GDM1 (cell line): Measurements from ENCODE around the gene ARL11.
A peak's percentile ranks its signal among the peaks of the same experiment; 100 is the strongest.

Experiments
- DNase-seq: peaks from one replicate; lab custom pipeline; 2025; lab: John Stamatoyannopoulos, UW

ARL11 gene

DNA sequence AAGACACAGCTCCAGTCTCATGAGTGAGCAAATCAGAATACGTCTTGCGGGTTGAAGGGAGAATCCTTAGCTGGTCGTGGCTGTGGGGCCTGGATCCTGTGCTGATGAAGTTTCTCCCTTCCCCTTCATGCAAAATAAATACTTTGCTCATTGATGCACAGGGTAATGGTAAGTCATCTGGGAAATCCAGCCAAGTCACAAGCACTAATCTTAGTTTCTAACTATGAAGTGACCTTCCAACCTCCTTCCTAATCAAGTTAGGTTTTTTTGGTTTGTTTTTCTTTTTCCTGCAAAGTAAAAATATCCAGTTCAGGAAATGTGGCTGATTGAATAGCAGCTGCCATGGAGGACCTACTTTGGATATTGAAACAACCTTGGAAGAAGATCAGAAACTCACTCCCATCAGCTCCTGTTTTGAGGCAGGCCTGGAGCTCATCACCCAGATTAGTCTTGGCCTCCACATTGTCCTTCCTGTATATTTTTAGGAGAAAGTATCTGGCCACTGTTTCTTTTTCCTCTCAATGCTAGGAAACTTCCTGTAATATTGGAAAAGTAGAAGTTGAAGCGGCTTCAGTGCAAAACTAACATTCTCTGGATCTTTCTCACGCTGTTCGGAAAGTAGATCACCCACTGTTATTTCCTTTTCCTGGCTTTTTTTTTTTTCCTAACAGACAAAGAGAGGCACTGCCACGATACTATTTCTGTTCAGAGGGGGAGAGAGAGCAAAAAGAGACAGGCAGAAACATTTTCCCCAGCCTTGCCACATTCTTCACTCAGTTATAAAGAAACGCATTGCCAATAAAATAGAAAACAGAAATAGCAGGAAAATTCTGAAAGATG, 12.3 kb upstream of the ARL11 start:
- no peak for DNase-seq

DNA sequence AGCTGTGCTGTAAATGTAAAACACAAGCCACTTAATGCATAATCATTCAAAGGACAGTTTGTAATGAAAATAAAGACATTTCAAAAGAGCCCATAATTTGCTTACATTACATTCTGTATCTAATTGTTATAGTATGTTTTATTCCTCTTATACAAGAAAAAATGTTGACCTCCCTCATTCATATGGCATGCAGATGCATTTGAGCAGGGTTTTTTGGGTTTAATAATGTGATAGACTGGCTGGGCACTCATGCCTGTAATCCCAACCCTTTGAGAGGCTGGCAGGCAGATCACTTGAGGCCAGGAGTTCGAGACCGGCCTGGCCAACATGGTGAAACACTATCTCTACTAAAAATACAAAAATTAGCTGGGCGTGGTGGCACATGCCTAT, 11.6 kb upstream of the ARL11 start:
- no peak for DNase-seq

DNA sequence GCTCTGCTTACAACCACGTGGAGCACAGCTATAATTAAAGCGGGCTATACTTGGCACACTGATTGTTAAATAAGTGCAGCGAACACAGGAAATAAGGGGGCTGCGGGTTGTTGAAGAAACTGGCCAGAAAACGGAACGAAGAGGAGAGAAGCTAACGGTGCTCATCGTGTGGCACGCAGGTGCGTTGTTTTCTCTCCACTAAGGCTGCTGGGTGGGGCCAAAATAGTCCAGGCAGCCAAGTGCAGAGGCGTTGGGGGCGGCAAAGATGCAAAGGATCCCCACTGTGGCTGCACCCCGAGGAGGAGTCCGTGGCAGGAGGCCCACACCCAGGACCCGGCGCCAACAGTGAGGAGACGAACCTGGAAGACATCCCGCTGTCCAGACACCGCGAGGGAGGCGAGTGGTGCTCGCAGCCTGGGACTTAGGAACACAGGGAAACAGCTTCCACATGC, 8.1 kb upstream of the ARL11 start:
- DNase-seq, result no peak

DNA sequence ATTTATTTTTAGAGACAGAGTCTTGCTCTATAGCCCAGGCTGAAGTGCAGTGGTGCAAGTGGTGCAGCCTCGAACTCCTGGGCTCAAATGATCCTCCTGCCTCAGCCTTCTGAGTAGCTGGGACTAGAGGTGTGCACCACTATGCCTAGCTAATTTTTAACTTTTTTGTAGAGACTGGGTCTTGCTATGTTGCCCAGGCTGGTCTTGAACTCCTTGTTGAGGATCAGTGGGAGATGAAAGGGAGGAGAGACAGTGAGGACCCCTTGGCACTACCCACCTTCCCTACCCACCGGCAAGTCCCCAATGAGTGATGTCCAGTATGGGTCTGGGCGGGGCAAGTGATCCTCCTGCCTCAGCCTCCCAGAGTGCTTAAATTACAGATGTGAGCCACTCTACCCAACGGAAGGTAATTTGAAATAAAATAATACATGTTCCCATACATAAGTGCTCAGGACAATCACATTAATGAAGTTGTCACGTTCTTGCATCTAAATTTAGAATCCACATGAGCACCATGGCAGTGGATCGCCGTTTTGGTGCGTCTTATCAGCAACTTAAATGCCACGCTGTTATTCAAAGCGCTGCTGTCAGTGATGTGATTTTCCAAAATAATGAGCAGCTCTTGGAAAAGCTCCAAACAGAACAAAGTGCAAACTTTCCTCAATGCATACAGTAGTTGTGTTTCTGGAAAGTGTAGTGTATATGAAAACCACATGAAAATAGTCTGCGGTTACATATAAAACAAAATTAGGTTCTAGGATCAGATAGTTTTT, 5.9 kb upstream of the ARL11 start:
- no peak for DNase-seq

DNA sequence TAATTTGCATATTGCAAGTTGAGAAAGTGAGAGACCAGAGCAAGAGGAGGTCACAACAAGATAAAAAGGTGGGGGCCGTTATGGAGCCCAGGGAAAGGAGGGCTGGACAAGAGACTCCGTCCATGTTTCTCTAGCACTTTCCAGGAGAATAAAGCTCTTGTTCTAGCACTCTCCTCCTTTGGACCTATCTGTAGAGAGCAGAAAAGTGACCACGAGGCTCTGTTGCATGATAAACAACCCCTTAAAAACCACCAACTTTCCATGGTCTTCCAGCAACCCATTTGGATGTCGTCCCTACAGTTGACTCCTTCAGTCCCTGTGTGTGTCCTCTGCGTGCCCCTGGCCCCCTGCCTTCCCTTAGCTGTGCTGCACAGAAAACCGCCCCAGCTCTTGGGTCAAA, 4.1 kb upstream of the ARL11 start:
- no peak for DNase-seq

DNA sequence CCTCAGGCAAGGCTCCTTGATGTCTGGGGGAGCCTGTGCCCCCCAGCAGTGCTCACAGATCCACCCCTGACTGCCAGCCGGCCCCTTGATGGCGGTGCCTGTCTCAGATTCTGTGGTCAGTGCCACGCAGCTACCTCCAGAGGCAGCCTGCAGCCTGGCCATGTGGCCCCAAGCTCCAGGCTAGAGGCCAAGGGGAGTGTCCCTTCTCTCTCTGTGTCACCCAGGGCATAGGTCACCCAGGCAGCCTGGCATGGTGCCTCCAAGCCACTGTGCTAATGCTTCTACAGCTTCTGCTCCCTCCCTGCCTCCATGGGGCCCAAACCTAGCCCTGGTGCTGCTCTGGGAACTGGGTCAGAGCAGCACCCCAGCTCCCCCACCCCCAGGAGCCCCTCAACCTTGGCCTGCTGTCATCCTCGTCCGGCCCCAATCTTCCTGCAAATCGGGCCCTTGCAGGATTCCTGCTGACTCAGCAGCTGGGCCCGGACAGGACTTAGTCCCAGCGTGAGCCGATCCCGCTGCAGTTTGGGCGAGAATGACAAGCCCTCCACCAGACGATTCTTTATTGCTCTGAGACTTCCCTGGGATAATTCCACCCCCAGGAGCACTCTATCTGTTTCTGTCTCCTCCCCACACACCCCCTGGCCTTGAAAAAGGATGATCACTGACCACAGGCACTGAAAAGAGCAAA, 2.8 kb upstream of the ARL11 start:
- no peak for DNase-seq

DNA sequence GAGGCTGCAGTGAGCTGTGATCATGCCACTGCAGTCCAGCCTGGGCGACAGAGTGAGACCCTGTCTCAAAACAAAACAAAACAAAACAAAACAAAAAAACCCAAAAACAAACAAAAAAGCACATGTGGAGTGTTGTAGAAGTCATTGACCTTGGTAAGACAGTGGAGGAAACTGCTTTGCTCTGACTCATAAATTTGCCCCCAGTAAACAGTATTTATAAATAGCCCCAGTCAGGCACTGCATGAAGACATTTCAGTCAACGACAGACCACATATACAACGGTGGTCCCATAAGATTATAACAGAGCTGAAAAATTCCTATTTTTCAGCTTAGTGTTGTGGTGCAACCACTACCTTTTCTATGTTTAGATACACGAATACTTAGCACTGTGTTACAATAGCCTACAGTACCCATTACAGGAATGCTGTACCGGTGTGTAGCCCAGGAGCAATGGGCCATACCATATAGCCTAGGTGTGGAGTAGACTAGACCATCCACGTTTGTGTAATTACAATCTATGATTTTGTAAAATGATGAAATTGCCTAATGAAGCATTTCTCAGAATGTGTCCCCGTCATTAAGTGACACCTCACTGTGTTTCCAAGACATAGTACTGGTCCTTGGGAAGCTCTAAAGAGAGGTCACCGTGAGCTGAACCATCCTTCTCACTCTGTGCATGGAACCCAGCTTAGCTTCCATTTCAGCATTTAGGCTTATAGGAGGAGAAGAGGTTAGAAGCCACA, 1.1 kb downstream of the ARL11 start:
- no peak for DNase-seq

DNA sequence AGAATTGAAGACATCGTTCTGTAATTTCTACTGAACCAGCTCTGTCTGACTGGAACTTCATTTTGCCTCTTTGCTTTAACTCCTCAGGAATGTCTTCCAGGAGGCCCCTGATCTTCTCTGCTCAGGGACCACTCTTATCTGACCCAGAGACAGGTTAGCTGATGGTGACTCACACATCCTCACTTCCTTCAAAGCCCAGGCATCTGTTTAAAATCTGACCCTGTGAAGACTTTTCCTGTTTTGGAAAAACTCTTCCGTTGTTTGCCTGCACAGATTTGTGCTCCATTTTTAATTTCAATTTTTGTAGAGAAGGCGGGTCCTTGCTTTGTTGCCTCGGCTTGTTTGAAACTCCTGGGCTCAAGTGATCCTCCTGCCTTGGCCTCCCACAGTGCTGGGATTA, 1.6 kb downstream of the ARL11 start:
- DNase-seq, result no peak

DNA sequence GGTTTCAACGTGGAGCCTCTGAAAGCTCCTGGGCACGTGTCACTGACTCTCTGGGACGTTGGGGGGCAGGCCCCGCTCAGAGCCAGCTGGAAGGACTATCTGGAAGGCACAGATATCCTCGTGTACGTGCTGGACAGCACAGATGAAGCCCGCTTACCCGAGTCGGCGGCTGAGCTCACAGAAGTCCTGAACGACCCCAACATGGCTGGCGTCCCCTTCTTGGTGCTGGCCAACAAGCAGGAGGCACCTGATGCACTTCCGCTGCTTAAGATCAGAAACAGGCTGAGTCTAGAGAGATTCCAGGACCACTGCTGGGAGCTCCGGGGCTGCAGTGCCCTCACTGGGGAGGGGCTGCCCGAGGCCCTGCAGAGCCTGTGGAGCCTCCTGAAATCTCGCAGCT, 2.3 kb downstream of the ARL11 start:
- no peak for DNase-seq

DNA sequence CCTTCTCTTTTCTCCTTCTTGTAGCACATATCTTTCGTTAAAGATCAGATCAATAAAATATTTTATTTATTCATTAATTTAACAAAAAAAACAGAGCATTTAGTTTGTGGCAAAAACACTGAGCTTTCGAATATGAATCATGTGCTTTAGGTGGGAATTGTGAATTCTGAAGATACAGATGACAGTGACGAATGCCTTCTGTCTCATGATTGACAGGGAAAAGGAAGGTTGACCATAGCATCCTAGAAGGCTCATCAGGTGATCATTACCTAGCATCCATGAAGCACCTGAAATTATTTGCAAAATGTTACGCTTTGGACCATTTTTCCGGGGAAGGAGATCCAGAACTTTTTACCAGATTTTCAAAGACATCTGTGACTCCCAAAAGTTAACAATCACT, 3.8 kb downstream of the ARL11 start:
- no peak for DNase-seq

DNA sequence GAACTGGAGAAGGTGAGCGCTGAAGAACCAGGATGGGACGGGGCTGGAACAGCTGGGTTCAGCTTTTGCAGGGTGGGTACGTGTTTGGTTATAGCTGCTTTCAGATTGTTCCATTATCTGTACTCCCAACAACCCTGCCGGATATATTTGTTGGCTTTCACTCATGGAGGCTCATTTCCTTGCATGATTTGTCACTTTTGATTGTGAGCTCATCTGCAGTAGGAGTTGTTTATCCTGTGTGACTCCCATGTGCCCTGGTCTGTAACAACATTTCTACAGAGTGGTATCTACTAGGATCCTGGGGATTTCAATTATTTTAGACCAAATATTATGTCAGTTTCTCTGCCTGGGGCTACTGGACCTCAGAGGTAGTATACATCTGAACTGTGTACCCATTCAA, 5.4 kb downstream of the ARL11 start:
- no peak for DNase-seq

DNA sequence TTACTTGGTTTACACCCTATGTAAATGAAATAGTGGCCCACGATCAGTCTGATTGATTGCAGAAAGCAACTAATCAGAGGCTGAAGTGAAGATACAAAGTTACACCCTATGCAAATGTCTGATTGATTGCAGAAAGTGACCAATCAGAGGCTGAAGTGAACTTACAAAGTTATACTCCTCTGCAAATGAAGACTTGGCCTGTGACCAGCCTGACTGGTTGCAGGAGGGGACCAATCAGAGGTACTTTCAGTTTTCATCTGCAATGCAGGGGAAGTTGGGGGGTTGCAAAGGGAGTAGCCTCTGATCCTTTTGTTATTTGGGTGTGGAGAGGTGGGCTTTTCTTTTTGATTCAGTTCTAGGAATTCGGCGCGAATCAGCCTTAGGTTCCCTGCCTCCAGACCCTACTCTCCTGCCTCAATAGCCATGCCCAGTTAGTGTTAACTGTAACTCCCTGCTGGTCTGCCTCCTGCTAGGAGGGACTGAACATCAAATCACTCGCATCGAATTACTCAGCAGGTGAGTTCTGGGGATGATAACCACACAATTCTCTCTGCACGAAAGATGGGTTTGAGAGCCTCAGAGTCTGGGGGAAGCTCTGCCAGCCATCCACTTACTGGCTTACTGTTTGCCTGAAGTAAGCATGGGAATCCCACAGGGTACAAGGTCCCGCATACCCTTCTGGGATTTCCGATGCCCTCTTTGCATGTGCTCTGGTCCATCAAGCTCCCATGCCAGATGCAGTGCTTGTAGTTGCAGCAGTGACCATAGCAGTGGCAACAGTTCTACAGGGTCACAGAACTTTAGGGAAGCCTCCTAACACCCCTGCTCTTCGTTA, 7.5 kb downstream of the ARL11 start:
- no peak for DNase-seq

DNA sequence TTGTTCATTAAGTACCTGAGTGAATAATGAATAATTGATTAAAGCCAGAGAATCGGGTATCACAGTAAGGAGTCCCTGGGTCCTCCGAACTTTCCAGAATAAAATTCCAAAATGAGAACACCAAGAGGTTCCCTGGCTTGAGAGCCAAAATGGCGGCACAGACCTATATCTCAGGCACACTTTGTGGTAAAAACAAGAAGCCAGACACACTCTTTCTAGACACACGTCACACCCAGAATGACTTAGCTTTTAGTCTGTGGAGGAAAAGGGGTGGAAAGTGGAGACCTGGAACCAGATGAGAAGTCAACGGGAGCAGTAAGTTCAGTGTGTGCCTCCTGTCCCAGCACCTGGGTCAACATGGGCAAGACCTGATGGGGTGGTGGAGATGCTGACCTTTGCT, 8.4 kb downstream of the ARL11 start:
- DNase-seq, result no peak

DNA sequence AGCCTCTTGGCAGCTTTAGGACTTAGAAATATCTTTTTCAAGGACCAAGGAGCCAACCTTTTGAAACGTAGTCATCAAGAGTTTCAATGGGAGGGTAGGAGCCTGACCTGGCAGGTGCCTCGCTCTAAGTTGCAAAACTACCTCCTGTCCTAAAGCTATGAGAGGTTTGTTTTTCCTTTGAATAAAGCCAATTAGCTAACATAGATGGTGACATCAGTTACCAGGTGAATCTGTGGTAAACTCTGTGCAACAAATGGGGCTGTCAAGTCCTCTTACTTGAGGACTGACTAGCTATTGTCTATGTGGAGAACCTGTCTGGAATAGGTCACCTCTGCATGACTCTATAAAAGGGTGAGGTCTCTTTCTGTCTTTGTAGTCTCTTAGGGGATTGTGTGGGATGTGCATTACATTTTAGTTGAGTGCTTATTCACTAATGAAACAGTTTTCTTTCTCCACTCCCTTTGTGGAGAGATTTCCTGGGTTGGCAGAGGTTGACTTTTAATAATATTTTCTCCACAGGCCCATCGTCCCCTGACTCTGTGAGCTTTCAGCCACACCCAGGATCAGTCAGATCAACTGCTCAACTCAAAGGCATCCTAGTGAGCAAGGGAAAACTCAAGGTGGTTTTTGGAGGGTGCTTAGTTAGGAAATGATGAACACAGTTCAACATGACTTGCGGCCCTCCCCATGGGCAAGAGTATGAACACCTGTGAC, 9.9 kb downstream of the ARL11 start:
- no peak for DNase-seq

DNA sequence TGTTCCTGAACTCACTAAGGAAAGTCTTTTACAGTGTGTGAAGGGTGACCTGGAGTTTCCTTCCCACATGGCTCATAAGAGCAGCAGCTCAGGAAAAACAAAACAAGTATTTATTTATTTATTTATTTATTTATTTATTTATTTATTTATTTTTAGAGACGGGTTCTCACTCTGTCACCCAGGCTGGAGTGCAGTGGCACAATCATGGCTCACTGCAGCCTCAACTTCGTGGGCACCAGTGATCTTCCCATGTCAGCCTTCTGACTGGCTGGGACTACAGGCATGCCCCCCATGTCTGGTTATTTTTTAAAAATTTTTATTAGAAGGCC, 10.4 kb downstream of the ARL11 start:
- DNase-seq, result no peak

DNA sequence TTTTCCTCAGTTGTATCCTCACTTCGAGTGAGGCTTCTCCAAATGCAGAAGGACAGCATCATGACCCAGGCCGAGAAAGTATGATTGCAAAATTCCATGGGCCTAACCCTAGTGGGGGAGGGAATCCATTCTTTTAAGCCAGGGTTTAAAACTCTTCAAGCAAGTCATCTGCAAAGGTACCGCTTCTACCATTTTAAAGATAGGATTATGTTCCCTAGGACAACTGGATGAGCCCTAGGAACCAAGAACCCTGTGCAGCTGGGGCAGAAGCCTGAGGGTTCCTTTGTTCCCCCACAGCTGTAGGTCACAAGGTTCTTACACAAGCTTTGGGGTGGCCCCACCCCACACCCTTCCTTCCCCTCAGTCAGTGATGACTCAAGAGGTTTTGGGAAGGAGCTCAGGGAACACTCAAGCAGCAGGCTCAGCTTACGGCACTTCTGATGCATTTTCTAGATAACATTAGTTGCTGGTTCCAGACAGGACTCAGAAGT, 13.5 kb downstream of the ARL11 start:
- peak; percentile 24 for DNase-seq

DNA sequence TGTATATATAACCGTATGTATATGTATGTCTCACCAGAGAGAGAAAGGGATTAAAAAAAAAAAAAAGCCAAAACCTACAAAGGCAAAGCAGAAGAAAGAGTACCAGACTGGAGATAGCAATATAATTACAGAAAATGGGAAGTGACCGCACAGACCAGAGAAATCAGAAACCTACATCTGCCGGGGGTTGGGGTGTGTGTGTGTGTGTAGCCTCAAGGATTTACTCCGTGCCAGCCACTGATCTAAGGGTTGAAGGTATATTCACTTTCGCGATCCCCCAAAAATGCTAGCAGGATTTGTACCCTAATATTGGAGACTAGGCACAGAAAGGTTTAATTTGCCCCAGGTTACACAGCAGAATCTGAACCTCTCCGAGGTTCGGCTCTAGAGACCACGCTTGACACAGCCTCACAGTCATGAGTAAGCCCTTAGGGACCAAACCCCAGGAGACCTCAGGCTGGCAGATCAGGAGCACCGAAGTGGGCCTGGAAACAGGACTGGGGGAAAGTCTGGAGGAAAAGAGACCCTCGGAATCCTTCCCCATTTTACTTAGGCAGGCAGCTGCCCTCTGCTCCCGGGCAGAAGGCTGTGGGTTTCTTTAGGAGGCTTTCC, 14.8 kb downstream of the ARL11 start:
- DNase-seq, result peak; percentile 38

DNA sequence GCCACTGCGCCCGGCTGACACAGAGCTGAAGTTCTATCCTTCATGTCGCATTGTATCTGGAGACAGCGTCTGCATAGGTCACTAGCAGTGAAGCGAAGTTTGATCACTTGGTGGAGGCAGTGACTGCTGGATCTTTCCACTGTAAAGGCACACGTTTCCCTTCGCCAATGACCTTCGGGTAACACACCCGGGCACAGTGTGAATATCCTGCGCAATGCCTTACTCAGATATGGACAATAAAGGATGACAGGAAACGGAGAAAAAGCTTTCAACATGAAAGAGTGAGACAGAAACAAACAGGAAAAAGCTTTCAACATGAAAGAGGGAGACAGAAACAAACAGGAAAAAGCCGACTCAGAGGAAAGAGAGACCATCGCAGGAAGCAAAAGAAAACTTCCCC, 17.1 kb downstream of the ARL11 start:
- DNase-seq, result no peak

DNA sequence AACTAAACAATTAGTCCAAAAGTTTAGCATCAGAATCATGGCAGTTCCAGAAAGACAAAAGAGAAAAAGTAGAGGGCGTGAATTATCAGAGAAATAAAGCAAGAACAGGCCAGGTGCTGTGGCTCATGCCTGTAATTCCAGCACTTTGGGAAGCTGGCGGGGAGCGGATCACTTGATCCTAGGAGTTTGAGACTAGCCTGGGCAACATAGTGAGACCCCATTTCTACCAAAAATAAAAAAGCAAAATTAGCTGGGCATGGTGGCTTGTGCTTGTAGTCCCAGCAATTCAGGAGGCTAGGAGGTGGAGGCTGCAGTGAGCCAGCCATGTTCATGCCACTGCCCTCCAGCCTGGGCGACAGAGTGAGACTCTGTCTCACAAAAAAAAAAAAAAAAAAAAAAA, 18.4 kb downstream of the ARL11 start:
- DNase-seq, result no peak
